Esophagus muscularis mucosa (tissue), 4 donors: Measurements from ENCODE around the gene TMEM14A. TPM values are rescaled to one million over a fixed set of nuclear protein-coding genes. Genes with fewer than 3 reads are reported as not detected.

Experiments
- DNase-seq: peaks from one replicate; pipeline ENCODE4 v3.0.0-alpha.2; 2017; ENCODE audit errors: extremely low spot score
- H3K27ac ChIP-seq, 4 donors: fragments of 200-600 bp; sonication (generic); replicated peaks in 1 of 4; 1 replicate in 3 of 4; 2 replicates in 1 of 4; pipeline ENCODE4 v1.5.1; 2016 to 2019; ENCODE audit warnings: mild to moderate bottlenecking in 1 of 4
- H3K27me3 ChIP-seq, 4 donors: fragments of 200-600 bp; sonication (generic); one replicate each; pipeline versions ENCODE4 v1.5.1 to v1.6.0; 2016 to 2019
- H3K36me3 ChIP-seq, 4 donors: fragments of 200-600 bp; sonication (generic); one replicate each; pipeline ENCODE4 v1.5.1; 2016 to 2019
- H3K4me1 ChIP-seq, 4 donors: fragments of 200-600 bp; sonication (generic); one replicate each; pipeline ENCODE4 v1.5.1; 2016 to 2019
- H3K4me3 ChIP-seq, 4 donors: fragments of 200-600 bp; sonication (generic); 1 replicate in 2 of 4; 2 replicates in 2 of 4; pipeline ENCODE4 v1.5.1; 2016 to 2019; ENCODE audit warnings: mild to moderate bottlenecking in 4 of 4, moderate library complexity in 1 of 4
- H3K9me3 ChIP-seq, 4 donors: fragments of 200-600 bp; sonication (generic); 1 replicate in 3 of 4; 2 replicates in 1 of 4; pipeline ENCODE4 v1.5.1; 2016 to 2019
- CTCF ChIP-seq, 3 experiments: fragments of 200-600 bp in 2 of 3; fragments of 450-650 bp in 1 of 3; sonication (generic) in 2 of 3; IDR thresholded peaks; one replicate each; pipeline ENCODE4 v1.5.1; 2017 to 2019; ENCODE audit warnings: antibody characterized with exemption in 3 of 3, mild to moderate bottlenecking in 2 of 3, moderate library complexity in 1 of 3
- EP300 ChIP-seq: sonication (generic); formaldehyde crosslinking; IDR thresholded peaks from one replicate; pipeline ENCODE4 v1.6.1; 2017; ENCODE audit warnings: antibody characterized with exemption
- POLR2A ChIP-seq: fragments of 450-650 bp; IDR thresholded peaks from one replicate; pipeline ENCODE4 v1.6.1; 2017; ENCODE audit warnings: antibody characterized with exemption, moderate library complexity, mild to moderate bottlenecking, low read depth
- POLR2AphosphoS5 ChIP-seq, 2 donors: sonication (generic); formaldehyde crosslinking; IDR thresholded peaks; one replicate each; pipeline ENCODE4 v1.6.1; 2017; ENCODE audit warnings: antibody characterized with exemption in 2 of 2
- WGBS: methylation state at CpG from one replicate; pipeline ENCODE4 v1.1.5; 2018; 5-methylcytosine and 5-hydroxymethylcytosine counted together
- intact Hi-C: fragments of 100-400 bp; cut with DNase I; formaldehyde crosslinking; loops from one replicate; pipeline ENCODE4 v1.15.1; 2023
- total RNA-seq, 4 donors: library from RNA; depleted of rRNA; stranded (reverse); fragments of >200 nt; gene quantifications; one replicate each; pipeline versions ENCODE4 v1.1.0 to v1.2.1, GENCODE V29; 2016

Gene TMEM14A
- total RNA-seq, 4 donors from 2014 or later, result 19.2 to 31.1 (median 21.9) TPM

- Histone ChIP-seq H3K27me3 (peaks cover 0 to 2% (median 0%) of the 10 kb centered on the region in 4 donors), H3K4me1 (no peaks in the 10 kb centered on the region), H3K36me3 (no peaks in the 10 kb centered on the region), H3K27ac (no peak overlapping the region), H3K4me3 (no peak overlapping the region), H3K9me3 (no peaks in the 10 kb centered on the region)
- 84% methylated on average over 4 of the region's 4 CpGs for WGBS
- intact Hi-C loops, result no loop called here
- no peak for TF ChIP-seq EP300
- TF ChIP-seq POLR2AphosphoS5 (IDR thresholded peaks at IDR 0.05), result no peak
- no peak for TF ChIP-seq POLR2A
- TF ChIP-seq CTCF (IDR thresholded peaks at IDR 0.05), result no peak
- DNase-seq, result no peak
Observed at GRCh38 chr6:52644253-52644652, 26.7 kb upstream of the TMEM14A start.

GRCh38 chr6:52645976-52646375 is 24.9 kb upstream of the TMEM14A start:
- no peaks in the 10 kb centered on the region for H3K27me3 ChIP-seq
- peaks cover 0 to 2% (median 0%) of the 10 kb centered on the region in 4 donors for H3K4me1 ChIP-seq
- H3K4me3 ChIP-seq, result no peak overlapping the region
- no peaks in the 10 kb centered on the region for H3K36me3 ChIP-seq
- H3K27ac ChIP-seq, result no peak overlapping the region
- TF ChIP-seq POLR2AphosphoS5 (IDR thresholded peaks at IDR 0.05) (no peak), POLR2A (no peak), EP300 (no peak), CTCF (IDR thresholded peaks at IDR 0.05) (no peak)
- intact Hi-C loops, result no loop called here
- no peaks in the 10 kb centered on the region for H3K9me3 ChIP-seq
- DNase-seq, result no peak
- 84% methylated on average over 4 of the region's 4 CpGs for WGBS

GRCh38 chr6:52647199-52647598 is 23.7 kb upstream of the TMEM14A start:
- no peaks in the 10 kb centered on the region for H3K36me3 ChIP-seq
- no peak overlapping the region for H3K4me3 ChIP-seq
- peaks cover 0 to 8% (median 0%) of the 10 kb centered on the region in 4 donors for H3K4me1 ChIP-seq
- no peak for DNase-seq
- H3K27ac ChIP-seq, result no peak overlapping the region
- no peaks in the 10 kb centered on the region for H3K27me3 ChIP-seq
- no peaks in the 10 kb centered on the region for H3K9me3 ChIP-seq
- 93% methylated on average over 3 of the region's 3 CpGs for WGBS
- intact Hi-C loops, result no loop called here
- TF ChIP-seq POLR2A, result no peak

- TF ChIP-seq POLR2AphosphoS5 (IDR thresholded peaks at IDR 0.05) (no peak), POLR2A (no peak), CTCF (IDR thresholded peaks at IDR 0.05) (no peak), EP300 (no peak)
- intact Hi-C loops, result no loop called here
- H3K27ac ChIP-seq, result no peak overlapping the region
- H3K27me3 ChIP-seq, result no peaks in the 10 kb centered on the region
- WGBS, result 27% methylated on average over 2 of the region's 2 CpGs
- no peaks in the 10 kb centered on the region for H3K36me3 ChIP-seq
- H3K4me3 ChIP-seq, result no peak overlapping the region
- DNase-seq, result no peak
- no peaks in the 10 kb centered on the region for H3K9me3 ChIP-seq
- H3K4me1 ChIP-seq, result peaks cover 0 to 8% (median 0%) of the 10 kb centered on the region in 4 donors
Observed at GRCh38 chr6:52649536-52650160, 21.3 kb upstream of the TMEM14A start.

GRCh38 chr6:52650941-52651340 is 20.0 kb upstream of the TMEM14A start:
- no peak for TF ChIP-seq POLR2A
- no peaks in the 10 kb centered on the region for H3K36me3 ChIP-seq
- DNase-seq, result no peak
- H3K9me3 ChIP-seq, result no peaks in the 10 kb centered on the region
- H3K27ac ChIP-seq, result no peak overlapping the region
- H3K4me1 ChIP-seq, result peaks cover 0 to 8% (median 0%) of the 10 kb centered on the region in 4 donors
- intact Hi-C loops, result no loop called here
- no peak overlapping the region for H3K4me3 ChIP-seq
- H3K27me3 ChIP-seq, result no peaks in the 10 kb centered on the region
- WGBS, result 85% methylated on average over 3 of the region's 3 CpGs

- TF ChIP-seq CTCF (IDR thresholded peaks at IDR 0.05) (no peak), EP300 (no peak), POLR2A (no peak), POLR2AphosphoS5 (IDR thresholded peaks at IDR 0.05) (no peak)
- no peak for DNase-seq
Observed at GRCh38 chr6:52653151-52653550, 17.8 kb upstream of the TMEM14A start.

More at GRCh38 chr6:52653151-52653550, 17.8 kb upstream of the TMEM14A start:
- no peaks in the 10 kb centered on the region for H3K27me3 ChIP-seq
- no peak overlapping the region for H3K4me3 ChIP-seq
- no peak overlapping the region for H3K27ac ChIP-seq
- H3K36me3 ChIP-seq, result no peaks in the 10 kb centered on the region
- intact Hi-C loops, result no loop called here
- no peaks in the 10 kb centered on the region for H3K9me3 ChIP-seq
- H3K4me1 ChIP-seq, result peaks cover 0 to 8% (median 0%) of the 10 kb centered on the region in 4 donors
